GM19397 (cell line): ENCODE results near the gene PEMT.

Source experiments
- ATAC-seq: cut with Tn5 transposase; IDR thresholded peaks from one replicate; pipeline ENCODE4 v1.9.1; 2021; ENCODE audit warnings: mild to moderate bottlenecking, moderate library complexity; ENCODE audit not compliant: unreplicated experiment

PEMT gene

DNA sequence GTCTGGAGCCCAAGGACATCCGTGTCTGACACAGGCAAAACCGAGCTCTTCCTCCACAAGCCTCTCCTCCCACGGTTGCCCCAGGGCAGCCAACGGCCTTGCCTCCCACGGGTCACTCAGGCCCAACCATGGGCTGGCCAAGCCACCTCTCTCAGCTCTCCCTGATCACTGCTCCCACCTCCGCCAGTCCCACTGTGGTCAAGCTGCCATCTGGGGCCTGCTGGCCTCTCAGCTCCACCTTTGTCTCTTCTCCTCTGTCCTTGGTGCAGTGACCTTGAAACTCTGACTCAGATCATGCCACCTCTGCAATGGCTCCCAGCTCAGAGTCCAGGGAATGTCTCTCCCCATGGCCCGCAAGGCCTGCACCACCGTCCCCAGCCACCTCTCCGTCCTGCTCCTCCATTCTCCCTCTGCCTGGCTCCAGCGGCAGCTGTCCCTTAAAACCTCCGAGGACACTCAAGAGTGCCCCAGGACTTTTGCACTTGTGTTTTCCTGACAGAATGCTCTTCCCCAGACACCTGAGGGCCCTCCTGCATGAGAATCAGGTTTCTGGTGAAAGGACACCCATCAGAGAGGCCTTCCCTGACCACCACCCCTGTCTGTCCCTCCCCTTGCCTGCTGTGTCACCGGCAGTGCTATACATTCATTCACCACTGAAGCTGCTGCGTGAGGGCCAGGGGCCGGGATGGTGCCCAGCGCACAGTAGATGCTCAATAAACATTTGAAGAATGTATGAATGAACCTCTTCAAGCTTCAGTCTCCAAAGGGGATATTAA is 19.3 kb downstream of the PEMT start:
- no peak for ATAC-seq

GRCh38 chr17:17570798-17571716 is 20.5 kb downstream of the PEMT start:
- ATAC-seq = no peak

- no peak for ATAC-seq
Measured at GRCh38 chr17:17570140-17570797, 21.2 kb downstream of the PEMT start.

DNA sequence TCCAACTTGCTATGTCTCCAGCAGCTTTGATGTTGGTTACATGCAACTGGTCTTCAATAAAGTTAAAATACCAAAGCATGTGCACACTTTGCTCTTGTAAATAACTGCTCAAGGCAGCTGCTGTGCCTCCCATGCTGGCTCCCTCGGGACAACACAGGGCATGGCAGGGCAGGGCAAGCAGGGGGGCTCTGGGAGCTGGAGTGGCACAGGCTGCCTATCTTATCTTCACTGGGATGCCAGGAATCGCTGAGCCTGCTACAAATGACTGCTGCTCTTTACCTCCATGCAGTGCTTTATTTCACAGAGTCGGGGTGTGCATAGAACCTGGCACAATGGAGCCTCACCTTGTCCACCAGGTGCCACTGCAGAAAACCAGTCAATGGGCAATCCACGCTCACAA is 21.8 kb downstream of the PEMT start:
- ATAC-seq = no peak

GRCh38 chr17:17568772-17569195 is 22.7 kb downstream of the PEMT start:
- no peak for ATAC-seq

DNA sequence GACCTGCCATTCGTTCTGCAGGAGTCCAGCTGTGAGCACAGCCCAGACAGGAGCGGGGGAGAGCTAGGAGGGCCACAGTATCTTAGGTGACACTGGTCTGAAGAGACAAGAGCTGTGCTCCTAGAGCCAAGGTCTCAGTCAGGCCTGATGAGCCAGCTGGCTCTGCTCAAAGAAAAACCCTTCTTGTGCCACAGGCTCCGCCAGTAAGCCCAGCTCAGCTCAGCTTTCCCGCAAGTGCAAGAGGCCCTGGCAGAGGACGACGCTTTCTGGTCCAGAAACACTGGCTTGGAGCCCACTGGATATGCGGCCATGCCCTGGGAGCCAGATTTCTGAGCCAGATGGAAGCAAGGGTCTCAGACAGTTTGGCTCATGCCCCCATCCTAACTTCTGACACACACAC is 23.9 kb downstream of the PEMT start:
- ATAC-seq = no peak

DNA sequence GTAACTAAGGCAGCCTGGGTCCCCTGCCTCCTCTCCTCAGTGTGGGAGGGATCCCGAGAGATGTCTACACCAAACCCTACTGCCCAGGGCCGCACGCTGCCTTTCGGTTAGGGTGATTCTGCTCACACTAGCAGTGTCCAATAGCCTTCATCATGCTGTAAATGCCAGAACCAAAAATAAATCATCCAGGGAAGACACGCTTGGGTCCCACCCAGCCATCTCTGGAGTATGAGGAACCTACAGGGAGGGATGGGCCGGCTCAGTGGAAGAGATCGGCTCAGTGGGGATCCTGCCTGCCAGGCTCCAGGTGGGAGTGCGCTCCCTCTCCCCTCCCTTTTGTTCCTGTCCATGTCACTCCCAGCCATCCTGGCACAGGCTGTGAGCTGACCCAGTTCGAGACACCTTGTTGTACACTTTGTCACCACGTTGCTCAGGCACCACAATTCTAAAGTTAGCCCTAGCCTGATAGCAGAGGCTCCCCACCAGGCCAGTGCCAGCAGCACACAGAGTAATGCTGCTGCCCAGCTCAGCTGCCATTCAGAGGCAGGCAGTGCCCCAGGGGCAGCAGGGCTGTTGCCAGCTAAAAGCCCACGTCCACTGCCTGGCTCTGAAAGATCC is 24.5 kb downstream of the PEMT start:
- no peak for ATAC-seq

- no peak for ATAC-seq
Measured at GRCh38 chr17:17565471-17566339, 25.8 kb downstream of the PEMT start.

DNA sequence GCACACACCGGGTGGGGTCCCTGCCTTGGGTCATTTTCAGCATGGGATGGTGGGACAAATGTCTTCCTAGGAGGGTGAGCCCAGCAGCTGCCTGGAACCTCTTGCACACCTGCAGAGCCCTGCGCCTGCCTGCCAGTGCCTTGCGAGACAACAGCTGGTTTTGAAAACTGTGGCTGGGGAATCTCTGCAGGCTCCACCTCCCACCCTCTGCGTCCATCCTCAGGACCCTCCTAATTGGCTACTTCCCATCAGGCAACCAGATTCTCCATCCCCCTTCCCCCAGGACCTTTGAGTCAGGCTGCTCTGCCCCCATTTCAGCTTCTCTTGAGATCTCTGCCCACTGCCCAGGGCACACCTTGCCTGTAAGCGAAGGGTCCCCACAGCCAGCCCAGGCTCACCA is 26.6 kb downstream of the PEMT start:
- ATAC-seq = no peak

DNA sequence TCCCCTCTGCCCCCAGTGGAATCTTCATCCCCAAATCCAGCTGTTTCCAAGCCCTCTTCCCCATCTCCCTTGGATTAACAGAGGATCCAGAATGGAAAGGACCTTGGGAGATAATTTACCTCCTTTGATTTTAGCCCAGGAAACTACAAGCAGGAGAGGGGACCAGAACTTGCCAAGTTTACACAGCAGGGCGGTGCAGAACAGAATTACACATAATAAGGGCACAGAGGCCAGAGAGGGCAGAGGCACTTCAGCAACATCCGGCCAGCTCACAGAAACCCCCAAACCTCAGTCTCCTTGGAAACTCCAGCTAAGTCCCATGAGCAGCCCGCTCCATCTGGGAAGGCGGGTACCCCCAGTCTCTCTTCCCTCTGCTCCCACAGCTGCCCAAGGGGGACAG is 27.2 kb downstream of the PEMT start:
- ATAC-seq = no peak

DNA sequence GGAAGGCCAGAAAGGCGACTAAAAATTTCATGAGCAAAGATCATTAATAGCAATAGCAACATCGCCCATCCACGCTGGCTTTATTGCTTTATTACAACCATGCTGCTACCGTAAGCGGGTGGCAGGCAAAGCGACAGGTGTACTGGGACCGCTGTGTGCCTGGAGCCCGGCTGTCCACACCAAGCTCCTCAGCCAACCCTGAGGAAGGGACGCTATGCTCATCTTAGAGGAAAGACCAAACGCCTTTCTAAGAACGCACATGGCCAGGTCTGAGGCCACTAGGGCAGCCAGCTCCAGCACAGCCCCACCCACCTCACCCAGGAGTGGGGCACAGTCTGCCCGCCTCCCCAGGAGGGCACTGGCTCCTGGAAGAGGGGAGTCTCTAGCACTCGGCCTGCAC is 28.0 kb downstream of the PEMT start:
- ATAC-seq = no peak

DNA sequence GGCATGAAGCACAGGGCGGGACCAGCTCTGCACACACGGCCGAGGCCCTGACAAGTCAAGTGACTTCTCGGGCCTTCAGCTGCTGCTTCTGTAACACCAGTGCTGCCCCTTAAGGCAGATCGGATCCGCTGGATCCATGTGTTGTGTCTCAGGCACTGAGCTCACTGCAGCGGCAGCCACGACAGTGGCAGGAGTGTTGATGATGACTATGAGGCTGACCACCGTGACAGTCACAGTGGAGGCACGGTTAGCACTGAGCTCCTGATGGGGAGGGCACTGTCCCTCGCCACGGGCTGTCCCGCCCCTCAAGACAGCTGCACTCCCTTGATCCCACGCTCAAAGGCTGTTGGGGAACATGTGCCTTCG is 29.4 kb downstream of the PEMT start:
- no peak for ATAC-seq

DNA sequence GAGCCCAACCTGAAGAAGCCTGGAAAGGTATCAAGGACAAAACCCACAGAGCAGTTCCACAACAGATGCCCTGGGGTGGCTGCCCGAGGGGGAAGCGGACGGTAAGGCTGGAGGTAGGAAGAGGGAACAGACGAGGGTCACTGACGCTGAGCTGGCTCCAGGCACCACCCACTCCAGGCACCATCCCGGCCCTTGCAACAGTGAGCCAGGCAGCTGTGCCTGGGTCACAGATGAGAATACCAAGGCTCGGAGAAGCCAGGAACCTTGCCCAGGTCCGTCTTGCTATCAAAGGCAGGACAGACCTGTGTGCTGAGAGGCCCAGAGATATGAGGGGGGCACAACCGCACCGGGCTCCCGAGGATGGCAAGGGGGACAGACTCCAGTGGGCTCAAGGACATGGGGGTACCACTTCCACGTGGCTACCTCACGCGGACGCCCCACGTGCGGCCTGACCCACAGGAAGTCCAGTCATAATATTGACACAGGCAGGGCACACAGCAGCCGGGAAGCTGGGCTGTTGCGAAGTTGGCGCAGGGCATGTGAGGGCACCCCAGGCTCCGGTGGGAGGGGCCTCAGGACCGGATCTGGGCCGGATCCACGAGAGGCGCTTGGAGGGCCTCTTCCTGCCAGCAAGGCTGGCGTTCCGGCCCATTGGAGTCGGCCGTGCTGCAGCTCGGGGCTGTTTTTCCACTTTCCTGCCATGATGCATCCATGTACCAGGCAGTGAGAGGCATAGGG is 29.9 kb downstream of the PEMT start:
- ATAC-seq = no peak

GRCh38 chr17:17560975-17561374 is 30.5 kb downstream of the PEMT start:
- ATAC-seq = no peak

- no peak for ATAC-seq
Measured at GRCh38 chr17:17560167-17560566, 31.3 kb downstream of the PEMT start.

DNA sequence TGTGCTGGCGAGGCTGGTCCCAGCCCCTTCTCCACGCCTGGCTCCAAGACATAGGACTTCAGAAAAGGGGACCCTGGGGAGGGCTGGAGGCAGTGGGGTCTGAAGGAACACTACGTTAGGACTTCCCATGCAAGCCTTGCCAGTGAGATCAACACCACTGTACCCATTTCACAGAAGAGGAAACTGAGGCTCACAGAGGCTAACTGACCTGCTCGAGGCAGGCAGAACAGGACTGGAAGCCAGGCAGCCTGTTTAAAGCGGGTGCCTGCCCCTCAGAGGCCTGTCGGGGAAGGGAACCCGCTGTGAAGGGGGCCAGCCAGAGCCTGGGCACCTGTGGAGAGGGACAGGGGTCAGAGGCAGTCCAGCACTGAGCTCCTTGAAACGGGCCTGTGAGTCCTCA is 32.3 kb downstream of the PEMT start:
- ATAC-seq = no peak

DNA sequence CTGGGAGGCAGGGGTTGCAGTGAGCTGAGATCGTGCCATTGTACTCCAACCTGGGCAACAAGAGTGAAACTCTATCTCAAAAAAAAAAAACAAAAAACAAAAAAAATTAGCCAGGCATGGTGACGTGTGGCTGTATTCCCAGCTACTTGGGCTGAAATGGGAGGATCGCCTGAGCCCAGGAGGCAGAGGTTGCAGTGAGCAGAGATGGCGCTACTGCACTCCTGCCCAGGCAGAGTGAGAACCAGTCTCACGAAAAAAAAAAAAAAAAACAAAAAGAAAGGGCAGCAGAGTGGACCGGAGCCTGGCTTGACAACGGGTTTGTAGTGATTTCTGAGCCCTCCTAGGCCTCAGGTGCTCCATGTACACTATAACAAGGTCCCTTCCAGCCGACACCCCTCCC is 33.1 kb downstream of the PEMT start:
- ATAC-seq = no peak

- no peak for ATAC-seq
Measured at GRCh38 chr17:17557796-17558195, 33.7 kb downstream of the PEMT start.

DNA sequence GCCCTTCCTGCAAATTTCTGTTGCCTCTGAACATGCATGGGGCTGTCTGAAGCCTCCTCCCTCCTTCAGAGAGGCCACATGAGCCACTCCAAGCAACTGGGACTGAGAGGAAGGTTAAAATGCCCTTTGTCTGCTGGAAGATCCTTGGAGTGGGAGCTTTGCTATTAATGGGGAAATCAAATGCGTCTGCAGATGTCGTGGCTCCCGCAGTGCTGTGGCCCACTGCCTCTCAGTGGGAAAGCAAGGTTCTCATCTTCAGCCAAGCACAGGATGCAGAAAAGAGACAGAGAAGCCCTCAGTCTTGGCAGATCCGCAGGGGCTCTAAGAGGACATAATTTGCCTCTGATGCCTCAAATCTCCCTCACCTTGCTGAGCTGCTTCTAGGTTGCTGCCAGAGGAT is 34.8 kb downstream of the PEMT start:
- no peak for ATAC-seq

DNA sequence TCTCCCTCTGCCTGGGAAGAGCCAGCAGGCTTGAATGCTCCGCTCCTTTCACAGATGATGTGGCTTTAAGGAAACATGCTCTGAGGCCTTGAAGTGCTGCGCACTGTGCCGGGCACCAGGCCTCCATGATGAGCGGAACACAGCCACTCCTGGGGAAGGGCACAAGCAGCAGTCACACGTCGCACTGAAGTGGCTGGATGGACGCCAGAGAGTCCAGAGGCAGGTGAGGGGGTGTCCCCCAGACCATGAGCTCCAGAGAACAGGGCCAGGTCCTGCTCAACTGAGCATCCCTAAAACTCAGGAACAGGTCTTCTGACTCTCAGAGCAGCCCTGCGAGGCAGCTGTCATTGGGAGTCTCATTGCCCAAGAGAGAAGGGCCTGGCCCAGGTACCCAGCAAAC is 35.6 kb downstream of the PEMT start:
- ATAC-seq = no peak
